ENCODE measurements around the gene CFAP46. TPM values are rescaled to one million over a fixed set of nuclear protein-coding genes. Genes with fewer than 3 reads are reported as not detected.
"Not testable (repeated sequence)": the region's sequence is repeated elsewhere in the genome, so short reads cannot be mapped to it uniquely, and the experiment has no call there.

Gene CFAP46
- total RNA-seq, 3 donors from 2014 or later (not counting 1 experiment from before 2014, with no cell fraction given), result 0.35 TPM; not detected in 2

- Mint-ChIP-seq H3K27me3 (ENCODE audit: low read depth in 2 of 2) (peaks cover 5 to 12% of the 10 kb centered on the region in 2 donors), H3K27ac (no peak overlapping the region), H3K36me3 (no peaks in the 10 kb centered on the region), H3K9me3 (no peaks in the 10 kb centered on the region), H3K4me3 (peak overlapping the region; percentile 37), H3K4me1 (peaks cover 14 to 15% of the 10 kb centered on the region in 2 donors)
- Histone ChIP-seq H3K27ac (ENCODE audit: low read length) (no peak overlapping the region), H3K4me1 (ENCODE audit: control insufficient read depth, insufficient read depth, low read length) (peaks cover 6% of the 10 kb centered on the region), H3K9me3 (ENCODE audit: control insufficient read depth, insufficient read depth, low read length) (no peaks in the 10 kb centered on the region), H3K27me3 (ENCODE audit: control insufficient read depth, insufficient read depth, low read length) (no peaks in the 10 kb centered on the region), H3K4me3 (ENCODE audit: low read length) (no peak overlapping the region), H3K36me3 (ENCODE audit: control insufficient read depth, insufficient read depth, low read length) (no peaks in the 10 kb centered on the region)
- intact Hi-C loops (cut with micrococcal nuclease), result no loop called here
- DNase-seq (no peak), ATAC-seq (no peak)
- WGBS (ENCODE audit: insufficient coverage), result 87% methylated on average over 34 of the region's 34 CpGs
- TF ChIP-seq CTCF (IDR thresholded peaks at IDR 0.05), result no peak
These were observed 15.9 kb upstream of the CFAP46 start for GRCh38 chr10:132957981-132958882.

GRCh38 chr10:132957131-132957530 is 14.8 kb upstream of the CFAP46 start:
- H3K9me3 ChIP-seq (ENCODE audit: control insufficient read depth, insufficient read depth, low read length), result no peaks in the 10 kb centered on the region
- intact Hi-C loops (cut with micrococcal nuclease), result no loop called here
- H3K27me3 ChIP-seq (ENCODE audit: control insufficient read depth, insufficient read depth, low read length), result no peaks in the 10 kb centered on the region
- peaks cover 8% of the 10 kb centered on the region for H3K4me1 ChIP-seq (ENCODE audit: control insufficient read depth, insufficient read depth, low read length)
- 94% methylated on average over 10 of the region's 10 CpGs for WGBS (ENCODE audit: insufficient coverage)
- no peak for TF ChIP-seq CTCF (IDR thresholded peaks at IDR 0.05)
- no peak for DNase-seq
- H3K4me1 Mint-ChIP-seq, result peaks cover 3 to 4% of the 10 kb centered on the region in 2 donors
- no peaks in the 10 kb centered on the region for H3K36me3 Mint-ChIP-seq
- peaks cover 10 to 12% of the 10 kb centered on the region in 2 donors for H3K27me3 Mint-ChIP-seq (ENCODE audit: low read depth in 2 of 2)
- no peak overlapping the region for H3K27ac ChIP-seq (ENCODE audit: low read length)
- H3K27ac Mint-ChIP-seq, result no peak overlapping the region
- H3K36me3 ChIP-seq (ENCODE audit: control insufficient read depth, insufficient read depth, low read length), result no peaks in the 10 kb centered on the region
- no peaks in the 10 kb centered on the region for H3K9me3 Mint-ChIP-seq
- no peak overlapping the region for H3K4me3 ChIP-seq (ENCODE audit: low read length)
- H3K4me3 Mint-ChIP-seq, result no peak overlapping the region
- ATAC-seq, result no peak

GRCh38 chr10:132956259-132956658 is 13.9 kb upstream of the CFAP46 start:
- DNase-seq; H3K36me3 Mint-ChIP-seq; H3K9me3 Mint-ChIP-seq; H3K9me3 ChIP-seq (ENCODE audit: control insufficient read depth, insufficient read depth, low read length); H3K4me3 Mint-ChIP-seq; ATAC-seq; H3K27ac Mint-ChIP-seq; H3K27me3 ChIP-seq (ENCODE audit: control insufficient read depth, insufficient read depth, low read length); intact Hi-C loops (cut with micrococcal nuclease); H3K4me1 ChIP-seq (ENCODE audit: control insufficient read depth, insufficient read depth, low read length); H3K4me3 ChIP-seq (ENCODE audit: low read length); H3K27ac ChIP-seq (ENCODE audit: low read length); H3K4me1 Mint-ChIP-seq; H3K36me3 ChIP-seq (ENCODE audit: control insufficient read depth, insufficient read depth, low read length): not testable (repeated sequence)
- 91% methylated on average over 3 of the region's 4 CpGs for WGBS (ENCODE audit: insufficient coverage)
- peaks cover 12 to 16% of the 10 kb centered on the region in 2 donors for H3K27me3 Mint-ChIP-seq (ENCODE audit: low read depth in 2 of 2)

- no peak overlapping the region for H3K27ac Mint-ChIP-seq
- TF ChIP-seq CTCF (IDR thresholded peaks at IDR 0.05), result no peak
- Histone ChIP-seq H3K36me3 (ENCODE audit: control insufficient read depth, insufficient read depth, low read length) (no peaks in the 10 kb centered on the region), H3K27ac (ENCODE audit: low read length) (no peak overlapping the region), H3K9me3 (ENCODE audit: control insufficient read depth, insufficient read depth, low read length) (no peaks in the 10 kb centered on the region), H3K4me3 (ENCODE audit: low read length) (no peak overlapping the region), H3K27me3 (ENCODE audit: control insufficient read depth, insufficient read depth, low read length) (no peaks in the 10 kb centered on the region), H3K4me1 (ENCODE audit: control insufficient read depth, insufficient read depth, low read length) (peaks cover 7% of the 10 kb centered on the region)
- no peak overlapping the region for H3K4me3 Mint-ChIP-seq
- no peaks in the 10 kb centered on the region for H3K9me3 Mint-ChIP-seq
- H3K27me3 Mint-ChIP-seq (ENCODE audit: low read depth in 2 of 2), result peaks cover 15 to 17% of the 10 kb centered on the region in 2 donors
- DNase-seq, result no peak
- intact Hi-C loops (cut with micrococcal nuclease), result no loop called here
- no peaks in the 10 kb centered on the region for H3K4me1 Mint-ChIP-seq
- WGBS (ENCODE audit: insufficient coverage), result 91% methylated on average over 9 of the region's 11 CpGs
- no peaks in the 10 kb centered on the region for H3K36me3 Mint-ChIP-seq
- ATAC-seq, result no peak
These were observed 13.1 kb upstream of the CFAP46 start for GRCh38 chr10:132955479-132955878.

Data from natural killer cell (primary cell).